Karpas-422 (cell line): ENCODE data around the gene BMP7. TPM values are rescaled to one million over a fixed set of nuclear protein-coding genes. Genes with fewer than 3 reads are reported as not detected.
"Not testable (repeated sequence)": the region's sequence is repeated elsewhere in the genome, so short reads cannot be mapped to it uniquely, and the experiment has no call there.

Source experiments
- DNase-seq: peaks from one replicate; pipeline ENCODE4 v3.0.0-alpha.2; 2015
- H2AFZ ChIP-seq: fragments of 200-600 bp; sonication (generic); 2 replicates; pipeline ENCODE4 v1.6.1; 2014; ENCODE audit warnings: antibody characterized with exemption, low read length, mixed read lengths
- H3K27ac ChIP-seq: fragments of 200-600 bp; sonication (generic); 2 replicates; pipeline ENCODE4 v1.5.1; 2014; ENCODE audit warnings: mild to moderate bottlenecking, low read length, moderate library complexity
- H3K27me3 ChIP-seq: fragments of 200-600 bp; sonication (generic); 2 replicates; pipeline ENCODE4 v1.6.1; 2014; ENCODE audit warnings: low read length, mixed read lengths
- H3K36me3 ChIP-seq: fragments of 200-600 bp; sonication (generic); 2 replicates; pipeline ENCODE4 v1.6.1; 2014; ENCODE audit warnings: low read length, mixed read lengths; ENCODE audit not compliant: insufficient read depth
- H3K4me1 ChIP-seq: fragments of 200-600 bp; sonication (generic); 2 replicates; pipeline ENCODE4 v1.6.1; 2014; ENCODE audit warnings: mild to moderate bottlenecking, low read length, mixed read lengths
- H3K4me2 ChIP-seq: fragments of 200-600 bp; sonication (generic); 2 replicates; pipeline ENCODE4 v1.6.1; 2014; ENCODE audit warnings: low read length, low read depth, mild to moderate bottlenecking; ENCODE audit not compliant: poor library complexity, severe bottlenecking
- H3K4me3 ChIP-seq: fragments of 200-600 bp; sonication (generic); 2 replicates; pipeline ENCODE4 v1.5.1; 2014; ENCODE audit warnings: mild to moderate bottlenecking, antibody characterized with exemption, low read length, mixed read lengths
- H3K79me2 ChIP-seq: fragments of 200-600 bp; sonication (generic); 2 replicates; pipeline ENCODE4 v1.6.1; 2014; ENCODE audit warnings: mild to moderate bottlenecking, low read length, mixed read lengths
- H3K9ac ChIP-seq: fragments of 200-600 bp; sonication (generic); 2 replicates; pipeline ENCODE4 v1.6.0; 2014; ENCODE audit warnings: low read length
- H3K9me2 ChIP-seq: fragments of 200-600 bp; sonication (generic), shearing (Covaris generic); replicated peaks from 2 replicates; pipeline ENCODE4 v1.6.0; 2014; ENCODE audit warnings: mild to moderate bottlenecking, low read length, moderate library complexity; ENCODE audit not compliant: insufficient read depth
- H3K9me3 ChIP-seq: fragments of 300-700, 200-600 bp; sonication (generic); 2 replicates; pipeline ENCODE4 v1.6.1; 2014; ENCODE audit warnings: low read length, mixed read lengths
- H4K20me1 ChIP-seq: fragments of 200-600 bp; sonication (generic); 2 replicates; pipeline ENCODE4 v1.6.1; 2014; ENCODE audit warnings: mild to moderate bottlenecking, antibody characterized with exemption, low read length, low read depth; ENCODE audit not compliant: insufficient read depth
- total RNA-seq: library from RNA; depleted of rRNA; stranded (reverse); fragments of >200 nt; shearing (Covaris generic); gene quantifications from 2 replicates; pipeline ENCODE4 v1.2.3, GENCODE V29; 2014; ENCODE audit warnings: low replicate concordance

BMP7 gene
- total RNA-seq, 1 experiment from 2014 or later: not detected

- H3K9me2 ChIP-seq: no peaks in the 10 kb centered on the region
- H4K20me1 ChIP-seq: no peaks in the 10 kb centered on the region
- no peak overlapping the region for H3K27ac ChIP-seq
- H3K27me3 ChIP-seq: no peaks in the 10 kb centered on the region
- no peak overlapping the region for H2AFZ ChIP-seq
- DNase-seq: no peak
- no peak overlapping the region for H3K4me3 ChIP-seq
- H3K4me1 ChIP-seq: no peaks in the 10 kb centered on the region
- H3K36me3 ChIP-seq: no peaks in the 10 kb centered on the region
- H3K79me2 ChIP-seq: no peaks in the 10 kb centered on the region
- H3K9me3 ChIP-seq: no peaks in the 10 kb centered on the region
- no peak overlapping the region for H3K9ac ChIP-seq
- H3K4me2 ChIP-seq: no peak overlapping the region
Observed at GRCh38 chr20:57160985-57161384, 105.5 kb downstream of the BMP7 start.

DNA sequence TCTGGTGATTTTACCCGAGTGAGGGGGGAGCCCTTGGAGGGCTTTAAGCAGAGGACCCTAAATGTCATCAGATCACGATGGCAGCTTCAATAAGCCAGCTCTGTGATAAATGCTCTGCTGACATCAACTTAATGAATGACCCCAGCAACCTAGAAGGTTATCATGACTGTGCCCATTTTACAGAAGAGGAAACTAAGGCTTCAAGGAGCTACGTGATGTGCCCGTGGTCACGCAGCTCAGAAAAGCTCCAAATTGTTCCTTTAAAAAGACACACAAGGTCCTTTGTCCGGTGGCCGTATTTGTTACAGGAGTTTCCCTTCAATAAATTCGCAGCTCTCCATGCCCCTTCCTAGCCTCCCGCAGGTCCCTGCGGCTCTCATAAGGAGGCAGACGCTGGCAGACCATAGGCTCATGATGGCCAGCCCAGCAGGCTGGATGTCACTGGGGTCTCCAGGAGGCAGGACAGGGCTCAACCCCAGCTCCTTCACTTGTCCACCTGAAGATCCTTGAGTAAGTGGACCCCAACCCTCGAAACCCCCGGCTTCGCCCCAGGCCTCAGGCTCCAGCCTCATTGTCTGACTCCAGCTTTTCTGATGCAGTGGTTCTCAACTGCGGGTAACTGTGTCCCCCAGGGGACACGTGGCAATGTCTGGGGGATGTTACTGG is 106.4 kb downstream of the BMP7 start:
- Histone ChIP-seq H3K4me3 (no peak overlapping the region), H3K79me2 (no peaks in the 10 kb centered on the region), H4K20me1 (no peaks in the 10 kb centered on the region), H3K9me2 (no peaks in the 10 kb centered on the region), H3K4me1 (no peaks in the 10 kb centered on the region), H3K4me2 (no peak overlapping the region), H2AFZ (no peak overlapping the region), H3K9me3 (no peaks in the 10 kb centered on the region), H3K27me3 (no peaks in the 10 kb centered on the region), H3K9ac (no peak overlapping the region), H3K36me3 (no peaks in the 10 kb centered on the region), H3K27ac (no peak overlapping the region)
- DNase-seq: no peak

DNA sequence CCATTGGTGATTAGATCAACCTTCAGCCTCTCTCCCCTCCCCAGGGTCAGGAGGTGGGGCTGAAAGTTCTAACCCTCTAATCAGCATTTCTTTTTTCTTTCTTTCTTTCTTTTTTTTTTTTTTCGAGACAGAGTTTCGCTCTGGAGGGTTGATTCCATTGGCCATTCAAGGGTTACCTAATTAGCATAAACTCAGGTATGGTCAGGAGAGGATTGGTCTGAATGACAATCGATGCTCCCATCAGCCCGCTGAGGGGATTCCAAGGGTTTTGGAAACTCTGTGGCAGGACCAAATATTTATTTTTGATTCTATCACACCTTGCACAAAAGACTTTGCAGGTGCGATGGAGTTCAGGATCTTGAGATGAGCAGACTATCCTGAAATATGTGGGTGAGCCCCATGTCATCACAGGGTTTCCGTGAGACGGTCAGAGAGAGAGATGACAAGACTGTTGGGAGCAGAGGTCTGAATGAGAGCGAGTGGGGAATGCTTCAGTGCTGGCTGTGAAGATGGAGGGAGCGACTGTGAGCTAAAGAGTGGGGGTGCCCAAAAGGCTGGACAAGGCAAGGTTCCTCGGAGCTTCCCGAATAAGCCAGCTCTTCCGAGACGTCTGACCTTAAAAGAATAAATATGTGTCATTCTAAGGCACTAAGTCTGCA is 107.1 kb downstream of the BMP7 start:
- no peaks in the 10 kb centered on the region for H3K27me3 ChIP-seq
- H3K9me3 ChIP-seq: no peaks in the 10 kb centered on the region
- DNase-seq: no peak
- no peak overlapping the region for H3K9ac ChIP-seq
- no peak overlapping the region for H3K4me3 ChIP-seq
- no peak overlapping the region for H2AFZ ChIP-seq
- no peaks in the 10 kb centered on the region for H3K79me2 ChIP-seq
- no peaks in the 10 kb centered on the region for H3K9me2 ChIP-seq
- no peak overlapping the region for H3K4me2 ChIP-seq
- H3K36me3 ChIP-seq: no peaks in the 10 kb centered on the region
- H3K4me1 ChIP-seq: no peaks in the 10 kb centered on the region
- H4K20me1 ChIP-seq: no peaks in the 10 kb centered on the region
- H3K27ac ChIP-seq: no peak overlapping the region

DNA sequence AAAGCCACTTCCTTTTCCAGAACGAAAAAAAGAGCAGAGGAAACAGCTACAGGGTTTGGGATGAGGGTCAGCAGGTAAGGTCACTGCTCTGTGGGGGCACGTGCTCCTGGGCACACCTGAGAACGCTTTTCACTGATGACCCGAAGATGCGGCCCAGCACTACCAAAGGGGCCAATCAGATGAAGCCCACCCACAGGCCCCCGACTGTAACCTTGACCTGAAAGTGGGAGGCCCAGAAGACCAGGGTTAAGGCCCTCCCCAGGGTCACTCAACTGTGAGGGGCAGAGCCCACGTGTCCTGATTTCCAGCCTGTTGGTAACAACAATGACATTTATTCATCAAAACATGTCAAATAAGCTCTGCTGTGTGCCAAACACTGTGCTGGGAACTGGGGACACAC is 108.0 kb downstream of the BMP7 start:
- no peak overlapping the region for H3K4me2 ChIP-seq
- H2AFZ ChIP-seq: no peak overlapping the region
- no peak overlapping the region for H3K4me3 ChIP-seq
- no peaks in the 10 kb centered on the region for H3K9me3 ChIP-seq
- no peak for DNase-seq
- H3K79me2 ChIP-seq: no peaks in the 10 kb centered on the region
- H4K20me1 ChIP-seq: no peaks in the 10 kb centered on the region
- no peaks in the 10 kb centered on the region for H3K36me3 ChIP-seq
- no peaks in the 10 kb centered on the region for H3K27me3 ChIP-seq
- H3K4me1 ChIP-seq: no peaks in the 10 kb centered on the region
- no peak overlapping the region for H3K9ac ChIP-seq
- no peak overlapping the region for H3K27ac ChIP-seq
- no peaks in the 10 kb centered on the region for H3K9me2 ChIP-seq

DNA sequence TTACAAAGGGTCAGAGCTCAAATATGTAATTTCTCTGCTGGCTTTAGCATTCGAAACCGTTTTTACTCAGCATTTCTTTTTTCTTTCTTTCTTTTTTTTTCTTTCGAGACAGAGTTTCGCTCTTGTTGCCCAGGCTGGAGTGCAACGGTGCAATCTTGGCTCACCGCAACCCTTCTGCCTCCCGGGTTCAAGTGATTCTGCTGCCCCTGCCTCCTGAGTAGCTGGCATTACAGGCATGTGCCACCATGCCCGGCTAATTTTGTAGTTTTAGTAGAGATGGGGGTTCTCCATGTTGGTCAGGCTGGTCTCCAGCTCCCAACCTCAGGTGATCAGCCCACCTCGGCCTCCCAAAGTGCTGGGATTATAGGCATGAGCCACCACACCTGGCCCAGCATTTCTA is 108.7 kb downstream of the BMP7 start:
- not testable (repeated sequence) for DNase-seq, H4K20me1 ChIP-seq, H3K27ac ChIP-seq, H3K4me1 ChIP-seq, H2AFZ ChIP-seq, H3K79me2 ChIP-seq, H3K36me3 ChIP-seq, H3K9me2 ChIP-seq, H3K4me2 ChIP-seq, H3K27me3 ChIP-seq, H3K9ac ChIP-seq, H3K9me3 ChIP-seq, H3K4me3 ChIP-seq

- Histone ChIP-seq H3K9me3 (no peaks in the 10 kb centered on the region), H2AFZ (no peak overlapping the region), H3K4me1 (no peaks in the 10 kb centered on the region), H3K4me2 (no peak overlapping the region), H3K36me3 (no peaks in the 10 kb centered on the region), H3K27ac (no peak overlapping the region), H3K9me2 (no peaks in the 10 kb centered on the region), H3K27me3 (no peaks in the 10 kb centered on the region), H3K4me3 (no peak overlapping the region), H3K9ac (no peak overlapping the region), H3K79me2 (no peaks in the 10 kb centered on the region), H4K20me1 (no peaks in the 10 kb centered on the region)
- DNase-seq: no peak
Observed at GRCh38 chr20:57157106-57157691, 109.2 kb downstream of the BMP7 start.

- no peaks in the 10 kb centered on the region for H3K9me2 ChIP-seq
- no peak overlapping the region for H3K4me2 ChIP-seq
- H3K27me3 ChIP-seq: no peaks in the 10 kb centered on the region
- no peak overlapping the region for H2AFZ ChIP-seq
- H3K9ac ChIP-seq: no peak overlapping the region
- H3K36me3 ChIP-seq: no peaks in the 10 kb centered on the region
- H3K9me3 ChIP-seq: no peaks in the 10 kb centered on the region
- H4K20me1 ChIP-seq: no peaks in the 10 kb centered on the region
- H3K79me2 ChIP-seq: no peaks in the 10 kb centered on the region
- H3K27ac ChIP-seq: no peak overlapping the region
- no peak for DNase-seq
- no peak overlapping the region for H3K4me3 ChIP-seq
- H3K4me1 ChIP-seq: no peaks in the 10 kb centered on the region
Observed at GRCh38 chr20:57156011-57156729, 110.3 kb downstream of the BMP7 start.

DNA sequence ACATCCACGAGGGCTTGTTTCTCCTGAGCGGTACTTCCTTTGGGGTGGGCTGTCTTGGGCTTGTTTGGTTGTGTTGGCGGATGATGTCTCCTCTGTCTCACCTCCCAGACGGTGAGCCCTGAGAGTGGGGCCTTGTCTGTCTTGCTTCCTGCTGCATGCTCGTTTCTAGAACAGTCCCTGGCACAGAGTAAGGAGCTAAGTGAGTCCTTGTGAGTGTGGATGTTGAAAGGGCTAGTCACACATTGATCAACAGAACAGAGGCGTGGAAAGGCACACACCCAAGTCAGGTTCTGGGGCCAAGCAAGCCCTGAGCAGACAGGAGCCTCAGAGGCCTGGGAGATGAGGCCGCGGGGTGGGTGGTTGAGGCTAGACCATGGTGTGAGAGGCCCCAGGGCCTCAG is 111.0 kb downstream of the BMP7 start:
- no peak overlapping the region for H3K4me2 ChIP-seq
- no peak overlapping the region for H3K27ac ChIP-seq
- no peak overlapping the region for H3K4me3 ChIP-seq
- H3K27me3 ChIP-seq: no peaks in the 10 kb centered on the region
- H3K9me2 ChIP-seq: no peaks in the 10 kb centered on the region
- H3K9me3 ChIP-seq: no peaks in the 10 kb centered on the region
- no peaks in the 10 kb centered on the region for H4K20me1 ChIP-seq
- no peaks in the 10 kb centered on the region for H3K4me1 ChIP-seq
- H3K36me3 ChIP-seq: no peaks in the 10 kb centered on the region
- H2AFZ ChIP-seq: no peak overlapping the region
- DNase-seq: no peak
- no peaks in the 10 kb centered on the region for H3K79me2 ChIP-seq
- no peak overlapping the region for H3K9ac ChIP-seq
